Adipocyte (in vitro differentiated cells): ENCODE measurements around the gene OSBPL9.
"Not testable (repeated sequence)": the region's sequence is repeated elsewhere in the genome, so short reads cannot be mapped to it uniquely, and the experiment has no call there.

Source experiments
- DNase-seq: peaks from one replicate; pipeline ENCODE4 v3.0.0-alpha.2; 2015; ENCODE audit warnings: low read depth
- H3K27me3 ChIP-seq: replicated peaks from 2 replicates; pipeline ENCODE4 v1.7.0; 2013; ENCODE audit warnings: mild to moderate bottlenecking, low read length, moderate library complexity; ENCODE audit not compliant: control insufficient read depth, insufficient read depth
- H3K36me3 ChIP-seq: 2 replicates; pipeline ENCODE4 v1.7.0; 2013; ENCODE audit warnings: low read length, mild to moderate bottlenecking, moderate library complexity; ENCODE audit not compliant: control insufficient read depth, insufficient read depth, severe bottlenecking
- H3K4me1 ChIP-seq: 2 replicates; pipeline ENCODE4 v1.7.0; 2013; ENCODE audit warnings: mild to moderate bottlenecking, low read length, moderate library complexity; ENCODE audit not compliant: control insufficient read depth, insufficient read depth
- H3K4me3 ChIP-seq: 2 replicates; pipeline ENCODE4 v1.7.0; 2013; ENCODE audit warnings: mild to moderate bottlenecking, low read length, moderate library complexity
- H3K9ac ChIP-seq: 2 replicates; pipeline ENCODE4 v1.7.0; 2013; ENCODE audit warnings: mild to moderate bottlenecking, low read length, moderate library complexity
- H3K9me3 ChIP-seq: 2 replicates; pipeline ENCODE4 v1.7.0; 2013; ENCODE audit warnings: mild to moderate bottlenecking, low read length, moderate library complexity; ENCODE audit not compliant: control insufficient read depth

Gene OSBPL9

GRCh38 chr1:51690285-51690961, 73.5 kb downstream of the OSBPL9 start:
- DNase-seq = peak; percentile 62
- no peaks in the 10 kb centered on the region for H3K9me3 ChIP-seq

GRCh38 chr1:51691920-51692319, 75.0 kb downstream of the OSBPL9 start:
- no peak for DNase-seq
- no peaks in the 10 kb centered on the region for H3K9me3 ChIP-seq
- no peak overlapping the region for H3K4me3 ChIP-seq
- H3K9ac ChIP-seq = no peak overlapping the region
- H3K36me3 ChIP-seq = no peaks in the 10 kb centered on the region
- peaks cover 28% of the 10 kb centered on the region for H3K4me1 ChIP-seq
- no peaks in the 10 kb centered on the region for H3K27me3 ChIP-seq

More at GRCh38 chr1:51690285-51690961, 73.5 kb downstream of the OSBPL9 start:
- no peaks in the 10 kb centered on the region for H3K36me3 ChIP-seq
- H3K4me3 ChIP-seq = no peak overlapping the region
- H3K27me3 ChIP-seq = no peaks in the 10 kb centered on the region
- no peak overlapping the region for H3K9ac ChIP-seq
- peaks cover 21% of the 10 kb centered on the region for H3K4me1 ChIP-seq

GRCh38 chr1:51693419-51694155, 76.7 kb downstream of the OSBPL9 start:
- peaks cover 38% of the 10 kb centered on the region for H3K4me1 ChIP-seq
- no peaks in the 10 kb centered on the region for H3K9me3 ChIP-seq
- DNase-seq = peak; percentile 24
- no peak overlapping the region for H3K4me3 ChIP-seq
- no peaks in the 10 kb centered on the region for H3K27me3 ChIP-seq
- no peaks in the 10 kb centered on the region for H3K36me3 ChIP-seq
- no peak overlapping the region for H3K9ac ChIP-seq

GRCh38 chr1:51697166-51697565, 80.3 kb downstream of the OSBPL9 start:
- H3K4me1 ChIP-seq = peaks cover 39% of the 10 kb centered on the region
- no peak overlapping the region for H3K4me3 ChIP-seq
- H3K9me3 ChIP-seq = no peaks in the 10 kb centered on the region
- peak; percentile 28 for DNase-seq
- no peaks in the 10 kb centered on the region for H3K27me3 ChIP-seq
- H3K36me3 ChIP-seq = no peaks in the 10 kb centered on the region
- no peak overlapping the region for H3K9ac ChIP-seq

GRCh38 chr1:51699391-51699790, 82.5 kb downstream of the OSBPL9 start:
- Histone ChIP-seq H3K4me3 (no peak overlapping the region), H3K4me1 (peaks cover 28% of the 10 kb centered on the region), H3K9ac (no peak overlapping the region), H3K27me3 (no peaks in the 10 kb centered on the region), H3K36me3 (no peaks in the 10 kb centered on the region), H3K9me3 (no peaks in the 10 kb centered on the region)
- DNase-seq = no peak

- H3K4me3 ChIP-seq, H3K9me3 ChIP-seq, H3K9ac ChIP-seq, H3K27me3 ChIP-seq, H3K36me3 ChIP-seq, DNase-seq: not testable (repeated sequence)
- H3K4me1 ChIP-seq = peaks cover 22% of the 10 kb centered on the region
These were observed 84.9 kb downstream of the OSBPL9 start for GRCh38 chr1:51701782-51702181.

GRCh38 chr1:51702220-51702619, 85.3 kb downstream of the OSBPL9 start:
- H3K27me3 ChIP-seq, H3K9ac ChIP-seq, DNase-seq, H3K9me3 ChIP-seq, H3K4me3 ChIP-seq, H3K36me3 ChIP-seq: not testable (repeated sequence)
- H3K4me1 ChIP-seq = peaks cover 18% of the 10 kb centered on the region

GRCh38 chr1:51705035-51705434, 88.1 kb downstream of the OSBPL9 start:
- H3K4me3 ChIP-seq = no peak overlapping the region
- H3K27me3 ChIP-seq = no peaks in the 10 kb centered on the region
- no peak overlapping the region for H3K9ac ChIP-seq
- no peaks in the 10 kb centered on the region for H3K9me3 ChIP-seq
- H3K4me1 ChIP-seq = peaks cover 4% of the 10 kb centered on the region
- H3K36me3 ChIP-seq = no peaks in the 10 kb centered on the region
- DNase-seq = no peak

- DNase-seq = no peak
- Histone ChIP-seq H3K9ac (no peak overlapping the region), H3K36me3 (no peaks in the 10 kb centered on the region), H3K9me3 (no peaks in the 10 kb centered on the region), H3K4me1 (no peaks in the 10 kb centered on the region), H3K27me3 (no peaks in the 10 kb centered on the region), H3K4me3 (no peak overlapping the region)
These were observed 92.2 kb downstream of the OSBPL9 start for GRCh38 chr1:51708911-51709760.

GRCh38 chr1:51709951-51710350, 93.1 kb downstream of the OSBPL9 start:
- DNase-seq = no peak
- Histone ChIP-seq H3K4me1 (no peaks in the 10 kb centered on the region), H3K9ac (no peak overlapping the region), H3K4me3 (no peak overlapping the region), H3K27me3 (no peaks in the 10 kb centered on the region), H3K9me3 (no peaks in the 10 kb centered on the region), H3K36me3 (peaks cover 6% of the 10 kb centered on the region)

- Histone ChIP-seq H3K36me3 (peaks cover 9% of the 10 kb centered on the region), H3K4me1 (no peaks in the 10 kb centered on the region), H3K27me3 (no peaks in the 10 kb centered on the region), H3K9me3 (no peaks in the 10 kb centered on the region), H3K9ac (no peak overlapping the region), H3K4me3 (no peak overlapping the region)
- no peak for DNase-seq
These were observed 95.7 kb downstream of the OSBPL9 start for GRCh38 chr1:51712590-51712989.
